HG03457 (cell line): ENCODE measurements around the gene GLA.

Experiments used
- ATAC-seq: cut with Tn5 transposase; IDR thresholded peaks from one replicate; pipeline ENCODE4 v1.9.1; 2021; ENCODE audit warnings: moderate number of reproducible peaks; ENCODE audit not compliant: unreplicated experiment

GLA gene

DNA sequence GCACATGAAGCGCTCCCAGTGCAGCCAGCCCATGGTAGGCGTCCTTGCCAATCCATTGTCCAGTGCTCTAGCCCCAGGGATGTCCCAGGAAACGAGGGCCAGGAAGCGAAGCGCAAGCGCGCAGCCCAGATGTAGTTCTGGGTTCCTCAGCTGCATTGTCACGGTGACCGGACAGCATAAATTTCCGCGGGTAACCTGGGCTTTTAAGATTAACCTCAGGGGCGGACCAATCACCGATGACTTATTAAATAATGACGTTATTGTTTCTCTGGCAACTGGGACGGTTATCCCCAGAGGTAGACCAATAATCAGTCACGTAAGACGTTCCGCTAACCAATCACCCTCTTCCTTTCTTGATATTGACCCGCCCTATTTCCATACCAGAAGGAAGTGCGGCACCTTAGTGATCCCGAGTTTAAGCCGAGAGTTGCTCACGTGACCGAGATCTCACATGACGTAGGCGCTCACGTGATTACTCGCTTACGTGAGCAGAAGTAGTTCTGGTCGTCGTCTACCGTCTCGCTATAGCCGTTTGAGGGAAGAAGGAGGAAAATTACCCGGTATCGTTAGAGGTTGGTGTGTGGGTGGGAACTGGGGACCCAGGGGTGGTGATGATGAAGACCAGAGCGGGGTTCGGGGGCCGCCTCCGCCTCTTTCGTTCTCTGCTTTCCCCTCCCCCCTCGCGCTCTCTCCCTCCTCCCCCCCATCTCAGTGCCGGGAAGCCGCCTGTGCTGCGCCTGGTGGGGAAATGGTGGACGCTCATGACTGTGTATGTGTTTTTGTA is at the start of gene GLA, which contains the start of gene HNRNPH2:
Gene GLA (minus strand): TSS at position 178 of the 784 bp plus-strand sequence. CDS start 22 bp downstream, at position 156.
Gene HNRNPH2 (plus strand): TSS at position 475 of the 784 bp plus-strand sequence. CDS start 3,767 bp downstream, outside the sequence.
- peak; percentile 88 for ATAC-seq

DNA sequence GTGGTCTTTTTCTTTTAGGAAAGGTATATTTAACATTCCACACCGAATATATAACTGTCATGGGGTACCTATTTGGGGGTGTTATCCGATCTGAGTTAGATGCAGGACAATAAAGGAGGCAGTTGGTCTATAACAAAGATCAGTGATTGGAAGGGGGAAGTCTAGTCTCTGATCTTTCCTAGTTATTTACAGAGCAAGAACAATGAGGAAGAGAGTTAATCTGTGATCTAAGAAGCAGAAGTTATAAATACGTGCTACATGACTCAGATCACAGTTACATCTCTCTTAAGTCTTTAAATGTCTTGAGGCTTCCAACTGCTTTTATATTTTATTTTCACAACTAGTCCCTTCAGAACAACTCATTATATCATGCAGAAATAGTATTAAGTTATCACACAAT is 44.3 kb upstream of the GLA start:
- no peak for ATAC-seq

DNA sequence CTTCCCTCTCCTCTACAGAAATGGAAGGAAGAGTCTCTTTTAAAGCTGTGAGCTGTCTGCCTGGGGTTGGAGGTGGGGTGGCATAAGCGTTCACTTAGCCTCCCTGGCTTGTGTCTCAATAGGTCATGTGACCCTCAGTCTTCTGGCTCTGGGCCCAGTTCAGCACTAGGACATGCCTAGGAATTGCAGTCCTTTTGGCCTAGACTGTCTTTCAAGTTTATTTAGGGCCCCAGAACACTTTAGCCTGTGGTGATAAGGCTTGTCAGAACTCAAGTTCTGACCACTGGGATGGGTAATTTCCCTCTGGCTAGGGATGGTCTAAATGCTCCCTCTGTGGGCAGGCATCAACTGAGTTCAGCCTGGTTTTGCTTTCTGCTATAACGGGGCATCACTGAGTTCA is 43.2 kb upstream of the GLA start:
- ATAC-seq, result no peak

DNA sequence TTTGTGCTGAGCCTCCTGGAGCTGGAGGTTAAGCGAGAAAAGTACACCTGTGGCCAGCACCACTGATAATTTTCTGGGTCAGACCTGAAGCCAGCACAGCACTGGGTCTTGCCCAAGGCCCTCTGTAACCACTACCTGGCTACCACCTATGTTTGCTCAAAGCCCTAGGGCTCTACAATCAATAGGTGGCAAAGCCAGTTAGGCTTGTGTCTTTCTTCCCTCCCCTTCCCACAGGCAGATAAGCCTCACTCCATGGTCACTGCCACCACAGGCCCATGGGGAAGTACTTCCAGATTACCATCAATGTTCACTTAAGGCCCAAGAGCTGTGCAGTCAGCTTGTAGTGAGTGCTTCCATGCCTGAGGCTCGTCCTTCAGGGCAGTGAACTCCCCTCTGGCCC is 42.4 kb upstream of the GLA start:
- no peak for ATAC-seq

DNA sequence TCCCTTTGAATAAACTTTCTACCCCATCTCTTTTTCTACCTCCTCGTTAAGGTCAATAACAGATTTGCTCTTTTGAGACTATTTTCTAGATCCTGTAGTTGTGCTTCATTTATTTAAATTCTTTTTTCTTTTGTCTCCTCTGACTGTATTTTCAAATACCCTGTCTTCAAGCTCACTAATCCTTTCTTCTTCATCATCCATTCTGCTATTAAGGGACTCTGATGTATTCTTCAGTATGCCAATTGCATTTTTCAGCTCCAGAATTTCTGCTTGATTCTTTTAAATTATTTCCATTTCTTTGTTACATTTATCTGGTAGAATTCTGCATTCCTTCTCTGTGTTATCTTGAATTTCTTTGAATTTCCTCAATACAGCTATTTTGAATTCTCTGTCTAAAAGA is 41.6 kb upstream of the GLA start:
- ATAC-seq, result no peak

DNA sequence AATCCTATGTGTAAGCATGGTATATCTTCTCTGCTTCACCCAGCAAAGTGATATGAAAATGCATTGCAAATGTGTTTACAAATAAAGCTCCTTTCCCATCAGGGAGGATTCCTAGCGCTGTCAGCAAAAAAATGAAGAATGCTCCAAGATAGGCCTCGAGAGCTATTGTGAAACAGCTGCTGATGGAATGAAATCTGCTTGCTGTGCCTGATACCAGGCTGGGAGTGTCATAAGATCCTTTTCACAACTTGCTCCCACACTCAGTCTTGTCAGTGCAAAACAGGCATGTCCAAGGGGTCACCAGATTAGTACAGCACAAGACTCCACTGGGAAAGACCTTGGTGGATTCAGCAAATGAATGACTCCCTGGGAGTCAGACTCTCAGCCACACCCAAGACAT is 34.4 kb upstream of the GLA start:
- ATAC-seq, result no peak

DNA sequence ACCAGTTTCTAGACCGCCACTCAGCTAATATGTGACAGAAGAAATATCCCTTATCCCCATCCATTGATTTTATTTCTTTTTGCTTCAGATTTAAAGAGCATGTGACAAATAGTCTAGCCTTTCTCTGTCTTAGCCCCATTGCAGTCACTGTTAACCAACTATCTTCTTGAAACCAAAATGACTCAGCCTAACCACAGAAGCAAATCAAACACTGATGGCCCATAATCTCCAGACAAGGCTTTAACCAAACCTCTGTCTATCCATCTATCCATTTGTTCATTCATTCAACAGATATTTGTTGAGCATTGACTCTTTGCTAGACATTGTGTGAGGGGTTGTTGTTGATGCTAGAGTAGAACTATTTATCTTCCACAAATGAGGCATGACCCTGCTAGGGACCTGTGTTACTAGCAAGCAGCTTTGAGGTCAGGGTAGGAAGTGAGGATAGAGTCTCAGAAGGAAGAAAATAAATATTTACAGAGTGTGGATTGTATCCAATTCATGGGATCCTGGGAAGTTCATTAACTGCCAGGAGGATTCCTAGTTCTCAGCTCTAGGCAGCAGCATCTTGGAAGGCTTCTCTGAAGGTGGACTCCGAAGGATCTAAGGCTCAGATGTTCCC is 22.8 kb upstream of the GLA start:
- ATAC-seq, result peak; percentile 91

DNA sequence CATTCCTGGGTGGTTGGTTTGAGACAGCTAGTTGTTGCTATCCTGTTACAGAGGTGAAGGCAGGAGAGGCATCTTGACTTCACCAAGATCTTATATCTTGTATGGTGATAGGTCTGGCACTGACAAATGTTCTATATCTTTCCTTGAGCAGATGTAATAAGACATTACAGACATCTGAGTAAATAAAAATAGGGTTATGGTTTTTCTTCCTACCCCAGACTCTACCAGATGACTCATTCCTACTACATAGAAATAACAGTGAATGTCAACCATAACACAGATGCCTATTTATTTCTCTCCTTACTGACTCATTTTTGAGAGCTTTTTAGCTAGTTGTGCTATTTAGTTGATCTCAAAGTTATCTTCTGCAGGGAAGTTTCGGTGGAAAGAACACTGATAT is 22.2 kb upstream of the GLA start:
- peak; percentile 40 for ATAC-seq

DNA sequence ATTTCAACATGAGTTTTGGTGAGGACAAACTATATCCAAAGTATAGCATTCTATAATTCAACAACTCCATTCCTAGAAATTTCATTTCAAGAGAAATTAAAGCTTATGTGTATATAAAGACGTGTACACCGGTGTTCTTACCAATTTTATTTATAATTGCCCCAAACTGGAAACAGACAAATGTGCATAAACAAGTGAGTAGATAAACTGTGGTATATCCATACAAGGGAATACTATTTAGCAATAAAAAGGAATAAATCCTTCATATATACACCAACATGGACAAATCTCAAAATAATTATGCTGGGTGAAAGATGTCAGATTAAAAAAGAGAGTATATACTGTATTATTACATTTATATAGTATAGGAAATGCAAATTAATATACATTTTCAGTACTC is 20.2 kb upstream of the GLA start:
- ATAC-seq, result no peak

DNA sequence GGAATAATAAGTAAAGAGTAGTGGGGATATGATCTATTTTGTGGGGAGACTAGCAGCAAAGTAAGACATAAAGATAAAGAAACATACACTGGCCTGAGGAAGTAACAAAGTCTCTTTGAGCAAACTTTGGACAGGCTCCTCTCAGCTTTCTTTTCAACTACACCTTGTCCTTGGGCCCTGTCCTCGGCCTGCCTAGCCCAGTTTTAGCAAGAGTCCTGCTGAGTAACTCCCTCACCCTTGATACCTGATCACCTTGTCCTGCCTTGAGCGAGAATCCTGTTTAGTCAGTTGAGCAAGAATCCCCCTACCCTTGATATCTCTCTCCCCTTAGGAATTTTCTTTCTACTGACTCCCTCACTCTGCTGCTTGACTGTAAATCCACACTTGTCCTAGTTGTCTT is 11.8 kb upstream of the GLA start:
- no peak for ATAC-seq

DNA sequence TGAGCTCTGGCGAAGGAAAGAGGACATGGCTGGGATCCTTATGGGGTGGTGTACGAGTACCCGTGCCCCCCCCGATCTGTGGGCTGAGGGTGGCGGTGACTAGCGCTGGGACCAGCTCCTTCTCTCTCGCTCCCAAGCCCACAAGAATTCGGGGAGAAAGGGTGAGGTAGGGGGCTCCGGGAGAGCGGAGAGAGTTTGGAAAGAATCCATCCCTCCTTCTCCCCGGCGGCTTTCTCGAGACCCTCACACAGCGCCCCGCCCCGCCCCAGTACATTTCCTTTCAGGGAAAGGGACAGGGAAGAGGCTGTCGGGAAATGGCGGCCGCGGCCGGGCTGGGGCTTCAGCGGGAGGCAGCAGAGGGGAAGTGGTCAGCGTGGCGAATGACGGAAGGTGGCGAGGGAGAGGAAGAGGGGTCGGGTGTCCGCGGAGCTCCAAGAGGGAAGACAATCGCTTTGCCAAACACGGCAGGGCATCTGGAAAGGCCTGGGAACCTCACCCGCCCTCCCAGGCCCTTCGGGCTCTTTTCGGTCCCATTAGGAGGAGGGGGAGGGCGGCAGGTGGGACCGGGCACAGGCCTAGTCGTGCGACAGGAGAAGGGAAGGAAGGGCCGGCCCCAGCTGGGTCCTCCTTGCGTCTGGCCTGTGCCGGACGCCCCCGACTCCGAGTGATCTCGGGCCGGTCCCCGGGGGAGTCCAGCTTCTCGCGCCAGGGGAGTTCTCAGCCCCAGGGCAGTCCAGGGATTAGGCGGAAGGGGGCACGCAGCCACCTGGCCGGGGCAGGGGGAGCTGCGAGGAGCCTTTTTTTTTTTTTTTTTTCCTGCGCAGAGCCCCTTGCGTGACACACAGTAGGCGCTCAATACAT is 10.5 kb upstream of the GLA start:
- no peak for ATAC-seq

DNA sequence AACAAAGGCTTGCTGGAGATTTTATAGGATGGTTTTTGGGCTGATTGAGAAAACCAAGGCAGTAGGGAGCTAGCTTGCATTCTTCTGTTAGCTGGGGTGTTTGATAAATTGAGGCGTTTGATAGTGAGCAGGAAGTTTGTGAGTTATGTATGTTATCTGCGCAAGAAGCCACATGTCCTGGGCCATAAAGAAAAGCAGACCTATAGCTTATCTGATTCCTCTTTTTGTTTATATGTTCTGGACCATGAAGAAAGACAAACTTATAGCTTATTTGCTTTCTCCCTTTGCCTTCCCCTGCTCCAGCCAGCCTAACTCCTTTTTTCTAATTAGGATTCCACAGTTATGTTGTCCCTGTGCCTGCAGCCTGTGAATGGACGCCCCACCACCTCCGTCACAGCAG is 9.5 kb upstream of the GLA start:
- no peak for ATAC-seq

DNA sequence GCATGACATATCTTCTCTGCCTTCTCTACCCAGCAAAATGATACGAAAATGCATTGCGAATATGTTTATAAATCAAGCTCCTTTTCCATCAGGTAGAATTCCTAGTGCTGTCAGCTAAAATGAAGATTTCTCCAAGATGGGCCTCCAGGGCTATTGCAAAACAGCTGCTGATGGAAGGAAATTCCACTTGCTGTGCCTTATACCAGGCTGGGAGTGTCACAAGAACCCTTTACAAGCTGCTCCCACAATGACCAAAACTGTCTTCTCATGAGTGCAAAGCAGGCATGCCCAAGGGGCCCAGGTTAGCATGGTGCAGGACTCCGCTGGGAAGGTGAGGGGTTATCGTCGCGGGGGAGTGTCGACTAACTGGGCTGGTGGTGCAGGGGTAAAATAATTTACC is 9.0 kb upstream of the GLA start:
- no peak for ATAC-seq

DNA sequence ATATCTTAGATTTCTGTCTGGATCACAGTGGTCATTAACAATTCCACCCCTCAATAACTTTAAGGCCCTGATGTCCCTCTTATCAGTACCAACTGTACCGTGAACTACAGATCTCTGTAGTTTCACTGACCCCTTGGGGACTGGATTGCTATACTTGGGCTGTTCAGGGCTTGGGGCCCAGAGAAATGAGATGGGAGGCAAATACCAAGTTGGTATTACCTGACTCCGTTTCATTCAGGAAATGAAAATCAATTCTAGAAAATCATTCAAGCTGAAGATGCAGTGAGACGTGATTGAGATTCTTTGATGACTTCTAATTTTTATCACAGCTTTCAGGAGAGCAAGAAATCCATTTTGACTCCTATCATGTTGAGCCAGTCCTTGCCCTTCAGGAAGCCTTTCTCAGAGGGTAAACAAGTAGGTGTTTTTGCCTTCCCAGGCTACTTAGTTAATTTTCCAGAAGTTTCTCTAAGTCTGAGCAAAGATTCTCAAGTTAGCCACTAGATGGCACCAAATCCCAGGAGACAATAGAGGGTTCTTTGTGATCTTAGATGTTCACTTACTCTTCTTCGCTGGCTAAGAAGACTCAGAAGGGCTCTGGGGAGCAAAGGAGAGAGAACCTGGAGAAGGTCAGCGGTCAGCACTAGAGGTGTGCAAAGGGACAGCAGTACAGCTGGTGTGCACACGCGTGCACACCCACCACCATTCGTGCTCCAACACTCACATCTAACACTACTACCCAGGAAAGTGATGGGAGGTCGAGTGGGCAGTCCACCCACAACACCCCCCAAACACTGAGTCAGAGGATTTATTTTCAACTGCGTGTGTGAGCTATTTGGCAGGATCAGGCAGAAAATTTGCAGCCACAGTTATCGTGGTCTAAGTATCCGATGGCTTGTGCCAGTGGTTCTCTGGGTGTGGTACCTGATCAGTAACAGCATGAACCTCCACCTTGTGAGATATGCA is 7.7 kb upstream of the GLA start:
- ATAC-seq, result peak; percentile 54

DNA sequence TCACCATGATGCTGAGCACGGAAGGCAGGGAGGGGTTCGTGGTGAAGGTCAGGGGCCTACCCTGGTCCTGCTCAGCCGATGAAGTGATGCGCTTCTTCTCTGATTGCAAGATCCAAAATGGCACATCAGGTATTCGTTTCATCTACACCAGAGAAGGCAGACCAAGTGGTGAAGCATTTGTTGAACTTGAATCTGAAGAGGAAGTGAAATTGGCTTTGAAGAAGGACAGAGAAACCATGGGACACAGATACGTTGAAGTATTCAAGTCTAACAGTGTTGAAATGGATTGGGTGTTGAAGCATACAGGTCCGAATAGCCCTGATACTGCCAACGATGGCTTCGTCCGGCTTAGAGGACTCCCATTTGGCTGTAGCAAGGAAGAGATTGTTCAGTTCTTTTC is 4.3 kb upstream of the GLA start:
- ATAC-seq, result no peak

DNA sequence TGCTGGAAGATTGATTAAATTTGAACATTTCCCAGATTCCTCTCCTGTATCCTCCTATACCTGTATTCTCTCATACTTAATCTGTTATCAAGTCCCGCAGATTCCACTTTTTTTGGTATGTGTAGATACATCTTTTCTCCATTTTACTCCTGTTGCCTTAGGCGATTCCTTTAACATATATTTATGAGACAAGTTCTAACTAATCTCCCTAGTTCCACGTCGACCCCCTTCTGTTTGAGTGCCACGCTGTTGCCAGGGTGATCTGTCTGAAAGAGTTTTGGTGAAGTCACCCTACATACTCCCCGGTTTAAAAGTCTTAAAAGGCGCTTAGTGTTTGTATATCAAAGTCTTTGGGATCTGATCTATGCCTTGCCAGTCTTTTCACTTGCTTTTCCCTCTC is 2.7 kb upstream of the GLA start:
- ATAC-seq, result no peak

DNA sequence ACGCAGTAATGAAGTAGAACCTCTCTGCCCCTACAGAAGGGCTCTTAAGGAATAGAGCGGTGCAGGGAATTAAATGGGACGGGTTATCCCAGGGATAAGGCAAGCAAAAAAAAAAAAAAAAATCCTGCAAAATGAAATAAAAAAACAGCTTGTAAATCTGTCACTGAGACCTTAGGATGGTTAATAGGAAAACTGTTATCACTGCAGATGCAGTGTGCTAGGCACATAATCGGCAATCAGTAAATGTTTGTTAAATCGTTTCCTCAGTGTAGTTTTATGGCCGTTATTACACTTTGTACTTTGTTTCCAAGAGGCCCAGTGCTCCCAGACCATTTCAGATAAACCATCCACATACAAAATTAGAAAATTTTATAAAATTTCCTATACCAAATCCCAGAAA is 1.3 kb upstream of the GLA start:
- ATAC-seq, result no peak

DNA sequence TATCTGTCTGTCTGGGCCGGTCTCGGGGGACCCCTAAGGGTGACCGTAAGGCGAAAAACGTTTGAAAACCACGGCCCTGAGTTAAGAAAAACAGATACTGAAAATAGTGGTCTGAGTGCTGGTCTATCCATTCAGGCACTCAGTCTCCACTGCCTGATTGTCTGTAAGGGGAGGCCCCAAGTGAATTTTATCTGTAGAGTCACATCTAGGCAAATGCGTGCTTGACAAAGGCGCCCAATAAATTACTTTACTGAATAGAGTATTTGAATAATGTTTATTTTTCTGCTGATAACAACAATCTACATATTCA is 762 bp upstream of the GLA start:
- peak; percentile 24 for ATAC-seq

DNA sequence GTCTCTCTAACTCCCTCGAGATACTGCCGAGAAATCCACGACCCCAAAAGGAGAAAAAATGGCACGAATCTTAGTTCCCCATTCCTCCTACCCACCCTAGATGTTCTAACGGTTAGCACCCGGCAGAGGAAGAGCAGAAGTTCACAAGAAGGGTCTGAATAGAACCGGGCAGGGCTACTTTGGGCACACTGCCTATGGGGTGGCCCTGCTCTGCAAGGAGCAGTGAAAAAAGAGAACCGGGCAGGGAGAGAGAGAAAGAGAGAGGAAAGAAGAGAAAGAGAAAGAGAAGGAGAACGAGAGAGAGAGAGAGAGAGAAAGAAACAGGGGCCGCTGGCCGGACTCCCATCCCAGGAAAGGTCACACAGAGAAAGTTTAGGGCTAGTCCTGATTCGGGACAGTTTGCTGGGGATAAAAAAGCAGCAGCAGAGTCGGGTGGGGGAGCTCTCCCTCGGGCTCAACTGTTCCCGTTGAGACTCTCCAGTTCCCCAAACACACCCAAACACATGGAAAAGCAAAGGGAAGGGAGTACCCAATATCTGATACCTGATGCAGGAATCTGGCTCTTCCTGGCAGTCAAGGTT is 468 bp downstream of the GLA start:
- ATAC-seq, result no peak

DNA sequence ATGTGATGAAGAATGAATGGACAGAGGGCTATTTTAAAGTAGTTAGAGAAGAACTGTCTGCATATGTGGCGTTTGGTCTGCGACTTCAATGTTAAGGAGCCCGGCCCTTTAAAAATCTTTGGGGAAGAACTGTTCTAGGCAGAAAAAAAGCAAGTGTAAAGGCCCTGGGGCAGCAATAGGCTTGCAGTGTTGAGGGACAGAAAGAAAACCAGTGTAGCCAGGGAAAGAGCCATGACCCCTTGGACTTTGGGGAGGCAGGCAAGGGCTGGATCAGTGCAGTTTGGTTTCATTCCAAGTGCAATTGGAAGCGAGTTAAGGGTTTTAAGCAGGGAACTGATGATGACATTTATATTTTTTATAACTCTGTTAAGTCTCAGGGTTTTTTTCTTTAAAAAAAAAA is 7.9 kb downstream of the GLA start:
- ATAC-seq, result no peak
